Stimulated activated CD4-positive, alpha-beta T cell treated with anti-CD3 and anti-CD28 coated beads, Interleukin-2, amount 100 ng/mL, for 4 hours (primary cell): ENCODE results near the gene TEX19.
"Not testable (repeated sequence)": the region's sequence is repeated elsewhere in the genome, so short reads cannot be mapped to it uniquely, and the experiment has no call there.

Experiments used
- DNase-seq: peaks from one replicate; pipeline ENCODE4 v3.0.0-alpha.2; 2020; ENCODE audit warnings: low read depth

The TEX19 gene

DNA sequence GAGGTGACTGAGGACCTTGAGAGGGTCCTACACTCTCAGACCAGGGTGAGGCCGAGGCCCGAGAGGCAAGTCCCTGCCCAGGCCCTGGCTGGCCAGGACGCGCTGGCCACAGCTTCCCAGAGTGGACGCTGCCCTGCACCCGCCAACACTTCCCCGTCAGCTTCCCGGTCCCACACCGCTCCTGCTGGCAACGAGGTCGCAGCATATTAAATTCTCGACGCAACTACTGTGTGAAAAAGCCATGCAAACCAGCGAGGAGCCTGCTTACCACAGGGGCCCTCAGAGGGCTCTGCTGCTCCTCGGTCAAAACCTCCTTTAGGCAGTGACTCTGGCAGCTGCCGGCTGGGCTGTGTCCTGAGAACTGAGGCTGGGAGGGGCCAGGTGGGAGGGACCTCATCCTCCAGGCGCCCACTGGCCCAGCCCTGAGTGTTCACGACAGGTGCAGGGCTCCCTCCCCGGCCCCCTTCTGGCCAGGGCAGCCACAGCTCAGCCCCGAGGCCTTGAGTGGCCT lies 2.1 kb upstream of the TEX19 start:
- no peak for DNase-seq

DNA sequence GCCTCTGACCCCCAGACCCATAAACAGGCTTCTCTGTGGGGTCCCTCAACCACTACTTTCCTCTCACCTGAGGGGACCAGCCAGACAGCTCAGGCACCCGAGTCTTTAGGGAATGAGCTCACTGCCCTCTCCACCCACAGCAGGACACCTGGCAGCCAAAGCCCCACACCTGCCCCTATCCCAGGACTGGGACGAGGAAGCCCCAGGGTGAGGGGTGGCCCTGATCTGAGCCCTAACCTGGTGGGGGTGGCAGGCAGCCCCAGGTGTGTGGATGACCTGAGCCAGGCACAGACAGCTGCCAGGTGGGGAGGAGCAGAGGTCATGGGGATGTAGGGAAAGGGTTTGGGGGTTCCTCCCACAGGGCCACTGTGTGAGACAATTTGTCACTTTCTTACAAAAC lies 1.7 kb upstream of the TEX19 start:
- DNase-seq: no peak

GRCh38 chr17:82359451-82360074 lies 516 bp downstream of the TEX19 start:
- not testable (repeated sequence) for DNase-seq

DNA sequence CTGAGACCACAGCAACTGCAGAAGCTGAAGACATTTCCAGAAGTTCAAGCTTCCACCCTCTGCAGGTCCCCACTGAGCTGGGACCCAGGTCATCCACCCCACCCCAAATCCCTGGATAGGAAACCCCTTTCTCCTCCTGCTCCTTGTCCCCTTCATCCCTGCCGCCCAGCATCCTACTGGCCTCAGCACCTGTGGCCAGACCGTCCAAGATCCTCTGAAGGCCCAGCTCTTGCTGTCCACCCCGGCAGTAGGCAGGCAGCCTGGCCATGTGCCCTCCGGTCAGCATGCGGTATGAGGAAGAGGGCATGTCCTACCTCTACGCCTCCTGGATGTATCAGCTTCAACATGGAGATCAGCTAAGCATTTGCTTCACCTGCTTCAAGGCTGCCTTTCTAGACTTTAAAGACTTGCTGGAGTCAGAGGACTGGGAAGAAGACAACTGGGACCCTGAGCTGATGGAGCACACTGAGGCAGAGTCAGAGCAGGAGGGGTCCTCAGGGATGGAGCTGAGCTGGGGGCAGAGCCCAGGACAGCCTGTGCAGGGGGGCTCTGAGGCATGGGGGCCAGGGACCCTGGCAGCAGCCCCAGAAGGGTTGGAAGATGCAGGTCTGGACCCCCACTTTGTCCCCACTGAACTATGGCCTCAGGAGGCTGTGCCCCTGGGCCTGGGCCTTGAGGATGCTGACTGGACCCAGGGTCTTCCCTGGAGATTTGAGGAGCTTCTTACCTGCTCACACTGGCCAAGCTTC lies 3.0 kb downstream of the TEX19 start:
- DNase-seq: no peak

GRCh38 chr17:82365606-82366295 lies 6.7 kb downstream of the TEX19 start:
- no peak for DNase-seq

- DNase-seq: no peak
Observed at GRCh38 chr17:82366749-82367148, 7.7 kb downstream of the TEX19 start.

DNA sequence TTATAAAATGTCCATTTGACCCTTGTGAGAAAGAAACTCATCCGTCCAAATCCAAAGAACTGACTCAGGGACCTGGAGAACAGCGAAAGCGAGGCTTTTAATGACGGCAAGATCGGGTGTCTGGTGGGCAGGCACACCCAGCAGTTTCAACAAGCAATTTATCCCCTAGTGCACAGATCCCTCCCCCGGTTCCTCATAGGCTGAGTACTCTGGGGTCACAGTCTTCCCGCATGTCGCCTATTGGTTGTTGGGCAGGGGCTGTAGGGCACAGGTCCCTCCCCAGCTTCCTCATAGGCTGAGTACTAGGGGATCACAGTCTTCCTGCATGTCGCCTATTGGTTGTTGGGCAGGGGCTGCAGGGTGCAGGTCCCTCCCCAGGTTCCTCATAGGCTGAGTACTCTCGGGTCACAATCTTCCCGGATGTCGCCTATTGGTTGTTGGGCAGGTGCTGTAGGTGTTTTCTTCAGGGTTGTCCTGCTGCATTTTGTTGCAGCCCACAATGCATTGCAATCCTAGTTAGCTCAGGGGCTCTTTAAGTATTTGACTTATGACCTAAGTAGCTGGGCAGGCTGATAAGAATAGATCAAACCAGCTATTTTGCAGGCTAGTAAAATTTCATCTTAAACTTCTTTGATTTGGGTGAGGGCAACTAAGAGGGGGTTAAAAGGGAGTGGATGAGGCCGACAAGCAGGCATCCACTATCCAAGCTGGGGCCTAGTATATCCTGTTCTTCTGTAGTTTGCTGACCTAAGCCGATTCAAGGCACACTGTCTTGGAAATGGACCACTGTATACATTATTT lies 8.9 kb downstream of the TEX19 start:
- DNase-seq: no peak

- no peak for DNase-seq
Observed at GRCh38 chr17:82369211-82369610, 10.2 kb downstream of the TEX19 start.

DNA sequence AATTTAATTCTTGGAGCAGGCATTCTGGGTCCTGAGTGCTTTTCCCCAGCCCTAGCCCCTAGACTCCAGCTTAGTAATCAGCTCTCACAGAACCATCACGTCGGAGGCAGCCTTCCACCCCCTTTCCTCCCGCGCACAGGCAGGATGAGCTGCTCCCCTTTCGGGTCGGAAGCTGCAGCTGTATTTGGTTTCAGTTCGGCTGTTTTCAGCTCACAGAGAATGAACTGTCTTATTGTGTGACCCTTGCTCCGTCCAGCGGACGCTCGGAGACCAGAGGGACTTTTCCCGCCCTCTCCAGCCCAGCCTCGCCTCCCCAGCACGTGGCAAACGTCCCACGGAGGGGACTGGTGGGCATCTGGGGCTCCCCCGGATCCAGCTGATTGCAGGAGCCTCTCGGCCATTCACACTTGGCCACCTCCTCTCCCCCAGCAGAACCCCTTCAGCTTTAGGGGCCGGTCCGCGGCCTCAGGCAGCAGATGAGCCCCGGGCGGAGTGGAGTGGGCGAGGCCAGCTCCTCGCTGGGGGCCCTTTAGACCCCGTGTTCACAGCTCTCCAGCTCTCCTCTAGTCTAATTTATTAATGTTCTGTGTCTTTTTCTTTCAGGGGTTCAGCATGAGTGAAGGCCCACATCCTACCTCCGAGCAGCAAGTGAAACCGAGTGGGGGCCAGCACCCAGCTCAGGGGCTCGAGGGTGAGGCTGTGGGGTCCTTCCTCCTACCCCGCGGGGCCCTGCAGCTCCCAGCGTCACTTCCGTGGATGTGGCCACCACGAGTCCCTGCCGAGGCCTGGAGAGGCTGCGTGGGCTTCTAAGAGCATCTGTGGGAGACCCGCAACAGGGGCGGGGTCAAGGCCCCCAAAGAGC lies 11.7 kb downstream of the TEX19 start:
- peak; percentile 39 for DNase-seq

DNA sequence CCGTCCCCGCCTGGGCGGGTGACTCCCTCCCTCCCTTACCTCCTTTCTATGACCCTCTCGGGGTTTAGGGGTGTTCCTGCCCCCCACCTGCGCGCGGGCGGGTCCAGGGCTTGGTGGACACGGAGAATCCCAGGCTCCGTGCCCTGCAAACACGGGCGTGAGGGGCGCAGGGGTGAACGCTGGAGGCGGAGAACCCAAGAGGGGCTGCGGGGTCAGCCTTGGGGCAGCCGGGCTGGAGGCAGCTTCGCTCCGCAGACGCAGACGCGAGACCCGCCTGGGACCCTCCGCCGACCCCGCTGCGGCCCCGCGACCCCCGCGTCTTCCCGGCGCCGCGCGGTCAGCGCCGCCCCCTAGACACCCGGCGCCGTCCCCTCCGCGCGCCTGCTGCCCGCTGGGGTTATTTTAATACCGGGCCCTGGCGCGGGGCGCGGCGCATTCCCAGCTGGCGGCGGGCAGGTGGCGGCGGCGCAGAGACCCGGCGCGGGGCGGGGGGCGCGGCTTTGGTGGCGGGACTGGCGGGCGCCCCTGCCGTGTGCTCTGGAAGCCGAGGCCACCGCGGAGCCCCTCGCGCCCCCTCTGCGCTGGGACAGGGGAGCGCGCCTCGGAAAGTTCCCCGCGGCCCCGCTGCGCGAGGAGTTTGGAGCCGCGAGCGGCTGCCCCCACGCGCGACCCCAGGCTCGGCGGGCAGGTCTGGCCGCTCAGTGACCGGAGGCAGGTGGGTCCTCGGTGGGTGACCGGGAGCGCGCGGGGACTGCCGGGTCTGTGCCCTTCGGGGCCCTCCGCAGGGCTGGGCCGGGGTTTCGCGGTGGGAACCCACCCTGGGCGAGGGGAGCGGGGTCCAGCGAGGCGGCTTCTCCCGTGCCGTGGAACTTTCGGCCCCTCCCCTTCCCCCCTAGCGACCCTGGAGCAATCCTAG lies 12.5 kb downstream of the TEX19 start, which contains the start of gene UTS2R:
UTS2R (plus strand) TSS at position 433 of the 916 bp plus-strand sequence. CDS start 2,560 bp downstream, outside the sequence.
- DNase-seq: no peak

DNA sequence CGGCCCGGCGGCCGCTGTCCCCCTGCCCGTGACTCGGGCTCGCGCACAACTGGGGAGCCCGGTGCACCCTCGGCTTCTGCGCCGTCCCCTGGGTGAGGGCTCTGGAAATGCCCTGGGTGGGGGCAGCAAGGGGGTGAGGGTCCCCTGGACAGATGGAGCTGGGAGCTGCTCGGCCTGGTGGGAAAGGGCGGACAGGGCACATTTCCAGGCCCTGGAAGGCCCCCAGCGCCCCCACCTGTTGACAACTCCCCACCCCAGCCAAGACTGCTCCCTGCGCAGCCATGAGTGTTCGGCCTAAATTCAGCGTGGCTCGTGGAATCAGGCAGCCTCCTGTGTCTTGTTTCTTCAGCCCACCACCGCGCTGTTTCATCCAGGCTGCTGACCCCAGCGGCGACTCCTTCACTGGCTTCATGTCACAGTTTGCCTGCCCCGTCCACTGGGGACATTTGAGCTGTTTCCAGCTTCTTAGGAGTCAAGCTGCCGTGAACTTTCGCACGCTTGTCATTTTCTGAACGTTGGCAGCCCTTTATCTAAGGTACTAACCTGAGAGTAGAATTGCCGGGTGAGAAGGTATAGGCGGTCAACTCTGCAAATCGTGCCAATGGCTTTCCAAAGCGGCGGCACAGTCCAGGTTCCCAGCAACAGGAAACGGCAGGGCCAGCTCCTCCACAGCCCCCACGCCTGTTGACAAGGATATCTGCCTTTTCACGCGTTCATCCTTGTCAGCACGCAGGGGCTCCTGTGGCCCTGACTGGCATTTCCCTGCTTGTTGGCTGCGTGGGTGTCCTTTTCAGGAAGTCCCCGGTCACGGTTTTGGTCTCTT lies 13.4 kb downstream of the TEX19 start:
- no peak for DNase-seq

DNA sequence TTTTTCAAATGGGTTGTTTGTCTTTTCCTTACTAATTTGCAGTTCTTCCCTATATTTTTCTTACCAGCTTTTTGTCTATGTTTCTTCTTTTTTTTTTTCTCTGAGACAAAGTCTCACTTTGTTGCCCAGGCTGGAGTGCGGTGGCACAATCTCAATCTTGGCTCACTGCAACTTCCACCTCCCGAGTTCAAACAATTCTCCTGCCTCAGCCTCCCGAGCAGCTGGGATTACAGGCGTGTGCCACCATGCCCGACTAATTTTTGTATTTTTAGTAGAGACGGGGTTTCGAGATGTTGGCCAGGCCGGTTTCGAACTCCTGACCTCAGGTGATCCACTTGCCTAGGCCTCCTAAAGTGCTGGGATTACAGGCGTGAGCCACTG lies 14.0 kb downstream of the TEX19 start:
- not testable (repeated sequence) for DNase-seq

GRCh38 chr17:82373731-82374625 lies 14.9 kb downstream of the TEX19 start:
- DNase-seq: no peak

- DNase-seq: no peak
Observed at GRCh38 chr17:82374626-82375331, 15.7 kb downstream of the TEX19 start.

DNA sequence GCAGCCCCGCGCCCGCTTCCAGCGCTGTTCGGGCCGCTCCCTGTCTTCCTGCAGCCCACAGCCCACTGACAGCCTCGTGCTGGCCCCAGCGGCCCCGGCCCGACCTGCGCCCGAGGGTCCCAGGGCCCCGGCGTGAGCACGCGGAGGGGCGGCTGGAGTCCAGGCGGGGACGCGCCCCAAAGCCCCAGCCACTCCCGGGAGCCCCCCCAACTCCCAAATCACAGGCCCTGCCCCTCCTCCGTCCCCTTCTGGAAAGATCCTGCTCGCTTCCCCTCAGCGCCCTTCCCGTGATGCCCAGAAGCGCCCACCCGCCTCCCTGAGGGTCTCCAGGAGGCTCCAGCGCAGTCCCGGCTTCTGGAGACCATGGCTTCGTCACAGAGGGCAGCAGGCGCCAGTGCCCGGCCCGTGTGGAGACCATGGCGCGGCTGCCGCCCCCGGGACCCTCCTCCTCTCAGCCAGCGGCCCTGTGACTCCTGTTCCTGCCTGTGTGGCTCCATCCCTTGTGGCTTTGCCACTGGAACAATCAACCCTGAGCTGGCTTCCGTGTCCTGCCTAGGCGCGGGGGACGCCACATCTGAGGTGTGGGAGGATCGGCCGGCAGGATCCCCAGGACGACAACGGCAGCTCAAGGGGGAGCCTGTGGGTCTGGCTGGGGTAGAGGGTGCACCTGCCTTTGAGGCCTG lies 16.5 kb downstream of the TEX19 start:
- no peak for DNase-seq

DNA sequence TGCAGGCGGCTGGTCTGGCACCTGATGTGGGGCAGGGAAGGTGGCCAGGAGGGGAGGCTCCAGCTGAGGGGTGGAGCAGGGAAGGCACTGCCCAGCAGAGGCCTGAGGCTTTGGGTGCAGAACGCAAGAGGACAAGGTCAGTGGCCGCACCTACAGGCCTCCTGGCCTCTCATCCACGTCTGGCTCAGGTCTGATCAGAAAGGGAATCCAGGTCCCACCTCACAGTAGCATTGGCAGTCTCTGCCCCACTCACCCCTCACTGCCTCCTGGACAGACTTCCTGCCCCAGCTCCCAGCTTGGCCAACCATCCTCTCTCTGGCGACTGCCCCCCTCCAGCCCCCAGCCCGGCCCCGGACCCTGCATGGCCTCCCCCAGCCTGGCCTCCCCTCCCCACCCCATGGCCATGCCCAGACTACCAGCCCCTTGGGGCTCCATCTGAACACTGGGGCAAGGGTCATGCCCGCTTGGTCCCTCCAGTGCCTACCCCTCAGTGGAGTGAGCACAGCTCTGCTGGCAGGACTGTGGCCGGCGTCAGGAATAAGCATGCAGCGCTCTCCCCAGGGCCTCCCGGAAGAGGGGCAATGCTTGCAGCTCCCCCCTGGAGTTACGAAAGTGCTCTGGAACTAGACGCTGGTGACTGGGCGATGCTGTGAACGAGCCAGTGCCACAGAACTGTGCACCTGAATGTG lies 17.1 kb downstream of the TEX19 start:
- no peak for DNase-seq
